Activated CD4-positive, alpha-beta T cell treated with anti-CD3 and anti-CD28 coated beads for 1 hour (primary cell): ENCODE results near the gene HAUS8.

Experiments used
- DNase-seq: peaks from one replicate; pipeline ENCODE4 v3.0.0-alpha.2; 2020

Gene HAUS8

GRCh38 chr19:17073869-17074633, 1.2 kb downstream of the HAUS8 start:
- no peak for DNase-seq

GRCh38 chr19:17070912-17071311, 4.3 kb downstream of the HAUS8 start:
- no peak for DNase-seq

- DNase-seq, result no peak
Observed at GRCh38 chr19:17070421-17070820, 4.8 kb downstream of the HAUS8 start.

- no peak for DNase-seq
Observed at GRCh38 chr19:17069193-17069592, 6.1 kb downstream of the HAUS8 start.

GRCh38 chr19:17063428-17063827, 11.8 kb downstream of the HAUS8 start:
- no peak for DNase-seq

GRCh38 chr19:17061691-17062090, 13.6 kb downstream of the HAUS8 start:
- no peak for DNase-seq

GRCh38 chr19:17061205-17061604, 14.0 kb downstream of the HAUS8 start:
- DNase-seq, result no peak

GRCh38 chr19:17060802-17061201, 14.4 kb downstream of the HAUS8 start:
- no peak for DNase-seq

GRCh38 chr19:17058236-17058635, 17.0 kb downstream of the HAUS8 start:
- no peak for DNase-seq

GRCh38 chr19:17055636-17056035, 19.6 kb downstream of the HAUS8 start:
- no peak for DNase-seq

GRCh38 chr19:17054746-17055145, 20.5 kb downstream of the HAUS8 start:
- no peak for DNase-seq

GRCh38 chr19:17052439-17052838, 22.8 kb downstream of the HAUS8 start:
- no peak for DNase-seq

- no peak for DNase-seq
Observed at GRCh38 chr19:17049711-17050280, 25.5 kb downstream of the HAUS8 start.

GRCh38 chr19:17048885-17049453, 26.3 kb downstream of the HAUS8 start:
- no peak for DNase-seq

- no peak for DNase-seq
Observed at GRCh38 chr19:17045907-17046502, 29.2 kb downstream of the HAUS8 start.

GRCh38 chr19:17043744-17044143, 31.5 kb downstream of the HAUS8 start:
- DNase-seq, result no peak

- no peak for DNase-seq
Observed at GRCh38 chr19:17041976-17042375, 33.3 kb downstream of the HAUS8 start.

GRCh38 chr19:17037966-17038500, 37.2 kb downstream of the HAUS8 start:
- DNase-seq, result no peak

GRCh38 chr19:17037184-17037583, 38.1 kb downstream of the HAUS8 start:
- no peak for DNase-seq

- no peak for DNase-seq
Observed at GRCh38 chr19:17036640-17037039, 38.6 kb downstream of the HAUS8 start.

GRCh38 chr19:17035842-17036424, 39.3 kb downstream of the HAUS8 start:
- DNase-seq, result no peak

- no peak for DNase-seq
Observed at GRCh38 chr19:17031741-17032140, 43.5 kb downstream of the HAUS8 start.

- DNase-seq, result no peak
Observed at GRCh38 chr19:17027535-17027975, 47.7 kb downstream of the HAUS8 start.
